Measurements from ENCODE around the gene PDXP. TPM values are rescaled to one million over a fixed set of nuclear protein-coding genes. Genes with fewer than 3 reads are reported as not detected.
A peak's percentile ranks its signal among the peaks of the same experiment; 100 is the strongest.
"Not testable (repeated sequence)": the region's sequence is repeated elsewhere in the genome, so short reads cannot be mapped to it uniquely, and the experiment has no call there.

Gene PDXP
- 13.4 TPM for total RNA-seq (ENCODE audit: unreplicated experiment)
- long read RNA-seq, transcript PDXP-201 (2 exons, 2,010 nt) = major isoform, 7 of 8 reads
- long read RNA-seq, partial matches to known transcripts = 0 of 8 reads
- long read RNA-seq, other reads (novel, unspliced or antisense) = 1 of 8 reads

- peak; percentile 99 for DNase-seq (ENCODE audit: low spot score)
- Mint-ChIP-seq H3K36me3 (ENCODE audit: low read depth, unreplicated experiment) (no peaks in the 10 kb centered on the region), H3K27me3 (ENCODE audit: unreplicated experiment) (peaks cover 11% of the 10 kb centered on the region)
Measured at GRCh38 chr22:37658133-37659065, at the start of gene PDXP. TSS of gene PDXP (plus strand) at chr22:37658723. CDS start at chr22:37658783, 60 bp downstream.

DNA sequence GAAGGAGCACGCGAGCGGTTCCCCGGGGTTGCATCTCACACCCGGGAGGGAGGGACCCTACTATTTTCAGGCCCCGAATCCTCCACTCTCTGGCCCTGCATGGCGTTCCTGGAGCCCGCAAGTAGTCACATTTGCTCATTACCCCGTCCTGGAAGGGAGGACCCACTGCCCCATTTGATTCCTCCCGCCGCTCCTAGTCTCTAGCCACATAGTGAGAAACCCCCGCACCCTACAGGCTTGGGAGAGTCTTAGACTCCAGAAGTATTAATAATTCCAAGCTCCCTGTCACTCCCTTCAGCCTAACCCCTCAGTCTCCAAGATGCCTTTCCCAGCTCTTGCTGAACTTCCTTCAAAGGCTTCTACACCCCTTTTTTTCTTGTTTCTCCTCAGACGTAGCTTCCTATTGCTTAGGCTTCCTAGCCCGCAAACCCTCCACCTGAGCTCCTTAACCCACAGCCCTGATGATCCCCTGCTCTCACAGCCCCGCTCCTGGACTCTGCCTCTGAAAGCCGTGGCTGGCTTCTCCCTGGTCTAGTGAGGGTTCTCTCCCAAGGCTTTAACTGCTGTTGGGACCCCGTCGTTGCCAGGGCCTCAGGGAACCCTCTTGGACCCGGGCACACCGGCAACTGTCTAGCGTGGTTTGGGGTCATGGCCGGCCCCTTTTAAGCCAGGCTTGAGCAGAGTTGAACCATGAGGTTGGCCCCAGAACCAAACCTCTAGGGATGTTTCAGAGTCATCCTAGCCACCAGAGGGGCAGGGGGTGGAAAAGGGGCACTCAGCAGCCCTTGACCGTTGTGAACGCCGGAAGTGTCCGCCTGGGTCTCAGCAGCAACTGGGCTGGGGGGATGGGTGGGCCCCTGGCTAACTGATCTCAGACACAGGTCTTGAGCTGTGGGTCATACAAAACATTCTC is 49.0 kb upstream of the PDXP start:
- peaks cover 9% of the 10 kb centered on the region for H3K27me3 Mint-ChIP-seq (ENCODE audit: unreplicated experiment)
- TF ChIP-seq, protein P1, sequence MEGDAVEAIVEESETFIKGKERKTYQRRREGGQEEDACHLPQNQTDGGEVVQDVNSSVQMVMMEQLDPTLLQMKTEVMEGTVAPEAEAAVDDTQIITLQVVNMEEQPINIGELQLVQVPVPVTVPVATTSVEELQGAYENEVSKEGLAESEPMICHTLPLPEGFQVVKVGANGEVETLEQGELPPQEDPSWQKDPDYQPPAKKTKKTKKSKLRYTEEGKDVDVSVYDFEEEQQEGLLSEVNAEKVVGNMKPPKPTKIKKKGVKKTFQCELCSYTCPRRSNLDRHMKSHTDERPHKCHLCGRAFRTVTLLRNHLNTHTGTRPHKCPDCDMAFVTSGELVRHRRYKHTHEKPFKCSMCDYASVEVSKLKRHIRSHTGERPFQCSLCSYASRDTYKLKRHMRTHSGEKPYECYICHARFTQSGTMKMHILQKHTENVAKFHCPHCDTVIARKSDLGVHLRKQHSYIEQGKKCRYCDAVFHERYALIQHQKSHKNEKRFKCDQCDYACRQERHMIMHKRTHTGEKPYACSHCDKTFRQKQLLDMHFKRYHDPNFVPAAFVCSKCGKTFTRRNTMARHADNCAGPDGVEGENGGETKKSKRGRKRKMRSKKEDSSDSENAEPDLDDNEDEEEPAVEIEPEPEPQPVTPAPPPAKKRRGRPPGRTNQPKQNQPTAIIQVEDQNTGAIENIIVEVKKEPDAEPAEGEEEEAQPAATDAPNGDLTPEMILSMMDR (IDR thresholded peaks at IDR 0.05; ENCODE audit: unreplicated experiment) = no peak
- H3K4me1 Mint-ChIP-seq (ENCODE audit: unreplicated experiment) = peaks cover 14% of the 10 kb centered on the region
- peak overlapping the region; percentile 94 for H3K4me3 Mint-ChIP-seq (ENCODE audit: unreplicated experiment)
- no peak for DNase-seq (ENCODE audit: low spot score)
- H3K27ac Mint-ChIP-seq (ENCODE audit: unreplicated experiment) = peak overlapping the region; percentile 73
- H3K36me3 Mint-ChIP-seq (ENCODE audit: low read depth, unreplicated experiment) = no peaks in the 10 kb centered on the region
- H3K9me3 Mint-ChIP-seq (ENCODE audit: unreplicated experiment) = no peaks in the 10 kb centered on the region

More at GRCh38 chr22:37658133-37659065, at the start of gene PDXP:
- H3K27ac Mint-ChIP-seq (ENCODE audit: unreplicated experiment) = peak within 1 kb of the TSS; percentile 84
- H3K4me3 Mint-ChIP-seq (ENCODE audit: unreplicated experiment) = peak within 1 kb of the TSS; percentile 94
- peaks cover 14% of the 10 kb centered on the region for H3K4me1 Mint-ChIP-seq (ENCODE audit: unreplicated experiment)
- TF ChIP-seq, protein P1 (IDR thresholded peaks at IDR 0.05; ENCODE audit: unreplicated experiment) = no peak
- H3K9me3 Mint-ChIP-seq (ENCODE audit: unreplicated experiment) = no peaks in the 10 kb centered on the region

DNA sequence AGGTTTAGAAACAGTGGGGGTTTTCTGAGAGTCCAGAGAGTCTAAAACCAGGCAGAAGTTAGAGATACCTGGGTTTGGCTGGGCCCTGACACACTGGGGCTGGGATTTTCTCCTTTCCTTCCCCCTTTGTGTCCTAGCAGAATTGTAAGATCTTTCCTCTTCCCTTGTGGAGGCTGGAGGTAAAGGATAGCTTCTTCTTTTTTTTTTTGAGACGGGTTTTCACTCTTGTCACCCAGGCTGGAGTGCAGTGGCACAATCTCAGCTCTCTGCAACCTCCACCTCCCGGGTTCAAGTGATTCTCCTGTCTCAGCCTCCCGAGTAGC is 48.4 kb upstream of the PDXP start:
- not testable (repeated sequence) for DNase-seq (ENCODE audit: low spot score); H3K4me3 Mint-ChIP-seq (ENCODE audit: unreplicated experiment); H3K27me3 Mint-ChIP-seq (ENCODE audit: unreplicated experiment); H3K27ac Mint-ChIP-seq (ENCODE audit: unreplicated experiment); H3K9me3 Mint-ChIP-seq (ENCODE audit: unreplicated experiment); H3K36me3 Mint-ChIP-seq (ENCODE audit: low read depth, unreplicated experiment)
- peaks cover 14% of the 10 kb centered on the region for H3K4me1 Mint-ChIP-seq (ENCODE audit: unreplicated experiment)

DNA sequence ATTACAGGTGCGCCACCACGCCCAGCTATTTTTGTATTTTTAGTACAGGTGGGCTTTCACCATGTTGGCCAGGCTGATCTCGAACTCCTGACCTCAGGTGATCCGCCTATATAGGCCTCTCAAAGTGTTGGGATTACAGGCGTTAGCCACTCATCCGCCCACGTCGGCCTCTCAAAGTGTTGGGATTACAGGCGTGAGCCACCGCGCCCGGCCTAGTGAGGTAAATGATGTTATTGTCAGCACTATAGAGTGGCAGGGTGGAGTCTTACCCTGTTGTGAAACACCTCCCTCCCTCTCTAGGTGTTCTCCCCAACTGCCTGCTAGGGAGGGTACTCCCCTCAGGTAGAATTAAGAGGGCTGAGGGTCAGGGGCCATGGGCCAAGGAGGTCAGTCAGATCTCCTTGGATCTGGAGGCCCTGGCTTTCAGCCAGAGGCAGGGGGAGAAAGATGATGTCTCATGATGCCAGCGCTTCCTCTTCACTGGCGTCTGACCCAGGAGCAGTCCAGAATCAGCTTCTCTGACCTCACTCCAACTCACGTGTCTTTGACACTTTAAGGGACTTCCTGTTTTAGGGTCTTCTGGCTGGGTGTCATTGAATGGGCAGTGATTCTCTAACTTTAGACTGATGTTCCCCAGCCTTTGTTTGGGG is 47.9 kb upstream of the PDXP start:
- H3K27ac Mint-ChIP-seq (ENCODE audit: unreplicated experiment) = no peak overlapping the region
- H3K4me1 Mint-ChIP-seq (ENCODE audit: unreplicated experiment) = peaks cover 12% of the 10 kb centered on the region
- H3K9me3 Mint-ChIP-seq (ENCODE audit: unreplicated experiment) = no peaks in the 10 kb centered on the region
- TF ChIP-seq, protein P1 (IDR thresholded peaks at IDR 0.05; ENCODE audit: unreplicated experiment) = no peak
- peaks cover 3% of the 10 kb centered on the region for H3K36me3 Mint-ChIP-seq (ENCODE audit: low read depth, unreplicated experiment)
- no peak for DNase-seq (ENCODE audit: low spot score)
- peaks cover 9% of the 10 kb centered on the region for H3K27me3 Mint-ChIP-seq (ENCODE audit: unreplicated experiment)
- H3K4me3 Mint-ChIP-seq (ENCODE audit: unreplicated experiment) = no peak overlapping the region

DNA sequence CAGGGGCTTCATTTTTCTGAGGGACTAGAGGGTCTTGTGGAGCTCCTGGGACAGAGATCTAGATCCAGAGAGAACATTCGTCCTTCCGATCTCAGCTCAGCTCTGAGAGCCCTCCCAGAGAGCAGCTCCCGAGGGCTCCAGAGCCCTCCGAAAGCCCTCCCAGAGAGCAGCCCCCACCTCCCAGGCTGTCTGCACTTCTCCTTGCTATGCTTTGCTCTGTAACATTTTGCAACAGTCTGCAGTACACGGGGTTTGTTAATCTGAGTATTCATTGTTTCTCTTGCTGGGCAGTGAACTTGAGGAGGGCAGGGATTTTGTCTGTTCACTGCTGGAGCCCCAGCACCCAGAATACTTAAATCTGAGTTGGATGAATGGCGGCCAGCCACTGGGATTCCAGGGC is 47.3 kb upstream of the PDXP start:
- Mint-ChIP-seq H3K27me3 (ENCODE audit: unreplicated experiment) (peaks cover 9% of the 10 kb centered on the region), H3K27ac (ENCODE audit: unreplicated experiment) (no peak overlapping the region), H3K9me3 (ENCODE audit: unreplicated experiment) (no peaks in the 10 kb centered on the region), H3K4me1 (ENCODE audit: unreplicated experiment) (peaks cover 12% of the 10 kb centered on the region), H3K36me3 (ENCODE audit: low read depth, unreplicated experiment) (peaks cover 3% of the 10 kb centered on the region), H3K4me3 (ENCODE audit: unreplicated experiment) (no peak overlapping the region)
- TF ChIP-seq, protein P1 (IDR thresholded peaks at IDR 0.05; ENCODE audit: unreplicated experiment) = no peak
- DNase-seq (ENCODE audit: low spot score) = no peak
